ENCODE measurements around the gene IGFALS.
A peak's percentile ranks its signal among the peaks of the same experiment; 100 is the strongest.

Gene IGFALS

GRCh38 chr16:1767116-1767994 is 26.1 kb downstream of the IGFALS start:
- H3K4me3 ChIP-seq (ENCODE audit: low read depth, low read length) = no peak overlapping the region

- no peak overlapping the region for H3K4me3 ChIP-seq (ENCODE audit: low read depth, low read length)
Measured at GRCh38 chr16:1766701-1767100, 26.8 kb downstream of the IGFALS start.

GRCh38 chr16:1766231-1766630 is 27.3 kb downstream of the IGFALS start:
- no peak overlapping the region for H3K4me3 ChIP-seq (ENCODE audit: low read depth, low read length)

- H3K4me3 ChIP-seq (ENCODE audit: low read depth, low read length) = no peak overlapping the region
Measured at GRCh38 chr16:1765826-1766225, 27.7 kb downstream of the IGFALS start.

- no peak overlapping the region for H3K4me3 ChIP-seq (ENCODE audit: low read depth, low read length)
Measured at GRCh38 chr16:1764971-1765370, 28.5 kb downstream of the IGFALS start.

- H3K4me3 ChIP-seq (ENCODE audit: low read depth, low read length) = peak overlapping the region; percentile 6
Measured at GRCh38 chr16:1763521-1764511, 29.7 kb downstream of the IGFALS start.

GRCh38 chr16:1762879-1763520 is 30.5 kb downstream of the IGFALS start:
- no peak overlapping the region for H3K4me3 ChIP-seq (ENCODE audit: low read depth, low read length)

GRCh38 chr16:1762196-1762878 is 31.2 kb downstream of the IGFALS start:
- no peak overlapping the region for H3K4me3 ChIP-seq (ENCODE audit: low read depth, low read length)

- H3K4me3 ChIP-seq (ENCODE audit: low read depth, low read length) = no peak overlapping the region
Measured at GRCh38 chr16:1761751-1762150, 31.8 kb downstream of the IGFALS start.

GRCh38 chr16:1760911-1761310 is 32.6 kb downstream of the IGFALS start:
- H3K4me3 ChIP-seq (ENCODE audit: low read depth, low read length) = no peak overlapping the region

- no peak overlapping the region for H3K4me3 ChIP-seq (ENCODE audit: low read depth, low read length)
Measured at GRCh38 chr16:1759511-1759910, 34.0 kb downstream of the IGFALS start.

GRCh38 chr16:1758923-1759322 is 34.6 kb downstream of the IGFALS start:
- no peak overlapping the region for H3K4me3 ChIP-seq (ENCODE audit: low read depth, low read length)

GRCh38 chr16:1757714-1758461 is 35.6 kb downstream of the IGFALS start:
- no peak overlapping the region for H3K4me3 ChIP-seq (ENCODE audit: low read depth, low read length)

GRCh38 chr16:1754204-1754603 is 39.3 kb downstream of the IGFALS start:
- H3K4me3 ChIP-seq (ENCODE audit: low read depth, low read length) = no peak overlapping the region

- H3K4me3 ChIP-seq (ENCODE audit: low read depth, low read length) = no peak overlapping the region
Measured at GRCh38 chr16:1752853-1753252, 40.7 kb downstream of the IGFALS start.

GRCh38 chr16:1751946-1752345 is 41.6 kb downstream of the IGFALS start:
- H3K4me3 ChIP-seq (ENCODE audit: low read depth, low read length) = no peak overlapping the region

GRCh38 chr16:1749152-1750117 is 44.1 kb downstream of the IGFALS start:
- H3K4me3 ChIP-seq (ENCODE audit: low read depth, low read length) = no peak overlapping the region

- no peak overlapping the region for H3K4me3 ChIP-seq (ENCODE audit: low read depth, low read length)
Measured at GRCh38 chr16:1747934-1748333, 45.6 kb downstream of the IGFALS start.
